ENCODE measurements around the gene NR0B2.

Gene NR0B2

DNA sequence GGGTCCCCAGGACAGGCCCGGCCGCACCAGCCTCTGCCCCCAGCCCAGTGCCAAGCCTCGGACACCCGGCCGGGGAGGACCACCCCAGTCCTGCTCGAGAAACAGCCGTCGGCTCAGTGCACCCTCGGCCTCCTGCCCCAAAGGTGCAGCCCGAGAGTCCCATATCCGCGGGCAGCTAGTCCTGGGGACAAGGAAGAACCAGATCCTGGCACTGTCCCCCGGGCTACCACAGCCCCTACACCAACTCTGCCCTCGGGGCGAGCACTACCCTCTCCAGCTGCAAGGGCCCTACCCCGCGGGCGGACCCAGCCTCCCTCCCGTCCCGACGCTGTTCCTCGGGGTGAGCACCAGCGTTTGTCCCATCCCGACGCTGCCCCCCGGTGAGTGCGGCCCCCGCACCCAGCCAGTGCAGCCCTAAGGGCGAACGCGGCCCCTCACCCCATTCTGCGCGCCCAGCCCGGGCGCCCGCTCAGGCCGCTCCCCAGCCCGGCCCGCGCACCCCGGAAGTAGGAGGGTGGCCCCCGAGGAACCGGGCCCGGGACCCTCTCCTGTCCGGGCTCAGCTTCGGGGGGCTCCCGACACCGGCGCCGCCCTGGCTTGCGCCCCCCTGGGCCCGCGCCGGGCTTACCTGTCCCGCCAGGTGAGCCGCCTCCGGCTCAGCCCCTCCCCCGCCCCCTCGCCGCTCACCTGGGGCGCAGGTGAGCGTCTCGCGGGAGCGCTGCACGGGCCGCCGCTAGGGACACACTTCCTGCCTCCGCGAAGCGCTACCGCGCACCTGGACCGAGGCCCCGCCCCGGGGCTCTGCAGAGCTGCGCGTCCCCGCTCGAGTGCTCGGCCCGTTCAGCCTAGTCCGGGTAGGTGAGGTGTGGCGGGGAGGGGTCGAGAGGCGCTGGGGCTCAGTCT, 46.2 kb upstream of the NR0B2 start, which contains the start of gene KDF1:
KDF1 (minus strand) TSS at position 747 of the 903 bp plus-strand sequence. CDS start 8,088 bp downstream, outside the sequence.
- H4K8ac ChIP-seq (ENCODE audit: low read depth, low read length) = peak within 1 kb of the TSS; percentile 27
- peaks cover 3% of the 10 kb centered on the region in 2 donors for H3K4me1 ChIP-seq (ENCODE audit: control insufficient read depth in 2 of 2, insufficient read depth in 1 of 2, low read depth in 1 of 2, low read length in 2 of 2)
- H3K4me3 ChIP-seq (ENCODE audit: low read length in 2 of 2) = peak within 1 kb of the TSS in 1 of 2 donors; percentile 74
- H2AK5ac ChIP-seq (ENCODE audit: low read depth, low read length) = peak within 1 kb of the TSS; percentile 26
- no peak within 1 kb of the TSS for H4K91ac ChIP-seq (ENCODE audit: low read depth, low read length, poor library complexity)
- no peak within 1 kb of the TSS for H3K4ac ChIP-seq (ENCODE audit: low read length)
- H3K9ac ChIP-seq (ENCODE audit: low read depth, low read length, poor library complexity) = peak within 1 kb of the TSS; percentile 74
- peak within 1 kb of the TSS; percentile 26 for H2BK15ac ChIP-seq (ENCODE audit: low read length)
- H3K14ac ChIP-seq (ENCODE audit: low read length) = peak within 1 kb of the TSS; percentile 85
- peak within 1 kb of the TSS; percentile 64 for H3K4me2 ChIP-seq (ENCODE audit: insufficient read depth, low read length, poor library complexity, severe bottlenecking)
- peak within 1 kb of the TSS; percentile 49 for H2BK120ac ChIP-seq (ENCODE audit: low read depth, low read length)
- no peaks in the 10 kb centered on the region for H3K79me1 ChIP-seq (ENCODE audit: low read depth, low read length)
- H3K27me3 ChIP-seq (ENCODE audit: control insufficient read depth in 3 of 3, insufficient read depth in 3 of 3, low read depth in 1 of 3, low read length in 3 of 3) = peaks cover 17 to 71% (median 34%) of the 10 kb centered on the region in 3 experiments
- no CpG with 5 or more reads among the region's 86 CpGs for WGBS, 2 donors (ENCODE audit: extremely low coverage in 2 of 2, insufficient read length in 2 of 2, insufficient replicate concordance in 1 of 2)
- peaks cover 3 to 4% of the 10 kb centered on the region in 2 donors for H3K9me3 ChIP-seq (replicated peaks in 1 of 2; ENCODE audit: control insufficient read depth in 2 of 2, insufficient read depth in 1 of 2, low read depth in 1 of 2, low read length in 2 of 2)
- H2AFZ ChIP-seq (ENCODE audit: low read length) = peak within 1 kb of the TSS; percentile 73
- peak within 1 kb of the TSS; percentile 79 for H3K18ac ChIP-seq (ENCODE audit: low read length)
- H3K36me3 ChIP-seq (replicated peaks in 1 of 2; ENCODE audit: control insufficient read depth in 2 of 2, insufficient read depth in 2 of 2, low read length in 2 of 2) = no peaks in the 10 kb centered on the region
- peak within 1 kb of the TSS; percentile 48 for H2BK12ac ChIP-seq (ENCODE audit: low read length)
- no peak for DNase-seq (ENCODE audit: low spot score)
- no peak within 1 kb of the TSS for H2BK5ac ChIP-seq (ENCODE audit: low read length)
- H3K23ac ChIP-seq (ENCODE audit: low read depth, low read length, poor library complexity) = peak within 1 kb of the TSS; percentile 97
- H3K27ac ChIP-seq (replicated peaks; ENCODE audit: low read length) = no peak within 1 kb of the TSS

- no peak overlapping the region for H3K23ac ChIP-seq (ENCODE audit: low read depth, low read length, poor library complexity)
- H3K4me1 ChIP-seq (ENCODE audit: control insufficient read depth in 2 of 2, insufficient read depth in 1 of 2, low read depth in 1 of 2, low read length in 2 of 2) = peaks cover 3% of the 10 kb centered on the region in 2 donors
- DNase-seq (ENCODE audit: low spot score) = no peak
- no peak overlapping the region for H2BK15ac ChIP-seq (ENCODE audit: low read length)
- H3K79me1 ChIP-seq (ENCODE audit: low read depth, low read length) = no peaks in the 10 kb centered on the region
- H3K27me3 ChIP-seq (ENCODE audit: control insufficient read depth in 3 of 3, insufficient read depth in 3 of 3, low read depth in 1 of 3, low read length in 3 of 3) = peaks cover 17 to 71% (median 34%) of the 10 kb centered on the region in 3 experiments
- peak overlapping the region; percentile 79 for H3K18ac ChIP-seq (ENCODE audit: low read length)
- H3K27ac ChIP-seq (replicated peaks; ENCODE audit: low read length) = no peak overlapping the region
- H2BK12ac ChIP-seq (ENCODE audit: low read length) = no peak overlapping the region
- no peak overlapping the region for H2BK5ac ChIP-seq (ENCODE audit: low read length)
- peaks cover 3 to 4% of the 10 kb centered on the region in 2 donors for H3K9me3 ChIP-seq (replicated peaks in 1 of 2; ENCODE audit: control insufficient read depth in 2 of 2, insufficient read depth in 1 of 2, low read depth in 1 of 2, low read length in 2 of 2)
- no peaks in the 10 kb centered on the region for H3K36me3 ChIP-seq (replicated peaks in 1 of 2; ENCODE audit: control insufficient read depth in 2 of 2, insufficient read depth in 2 of 2, low read length in 2 of 2)
- no peak overlapping the region for H3K4me3 ChIP-seq (ENCODE audit: low read length in 2 of 2)
- no peak overlapping the region for H4K91ac ChIP-seq (ENCODE audit: low read depth, low read length, poor library complexity)
- H2BK120ac ChIP-seq (ENCODE audit: low read depth, low read length) = no peak overlapping the region
- H3K4ac ChIP-seq (ENCODE audit: low read length) = no peak overlapping the region
- no peak overlapping the region for H2AK5ac ChIP-seq (ENCODE audit: low read depth, low read length)
- H4K8ac ChIP-seq (ENCODE audit: low read depth, low read length) = no peak overlapping the region
- H3K14ac ChIP-seq (ENCODE audit: low read length) = no peak overlapping the region
- peak overlapping the region; percentile 64 for H3K4me2 ChIP-seq (ENCODE audit: insufficient read depth, low read length, poor library complexity, severe bottlenecking)
- H2AFZ ChIP-seq (ENCODE audit: low read length) = peak overlapping the region; percentile 73
- no CpG with 5 or more reads among the region's 13 CpGs for WGBS, 2 donors (ENCODE audit: extremely low coverage in 2 of 2, insufficient read length in 2 of 2, insufficient replicate concordance in 1 of 2)
- no peak overlapping the region for H3K9ac ChIP-seq (ENCODE audit: low read depth, low read length, poor library complexity)
Measured at GRCh38 chr1:26959270-26959669, 45.5 kb upstream of the NR0B2 start.

GRCh38 chr1:26957306-26957705, 43.5 kb upstream of the NR0B2 start:
- Histone ChIP-seq H2AFZ (ENCODE audit: low read length) (no peak overlapping the region), H3K27me3 (ENCODE audit: control insufficient read depth in 3 of 3, insufficient read depth in 3 of 3, low read depth in 1 of 3, low read length in 3 of 3) (peaks cover 17 to 60% (median 34%) of the 10 kb centered on the region in 3 experiments), H3K79me1 (ENCODE audit: low read depth, low read length) (no peaks in the 10 kb centered on the region), H3K4me1 (ENCODE audit: control insufficient read depth in 2 of 2, insufficient read depth in 1 of 2, low read depth in 1 of 2, low read length in 2 of 2) (peaks cover 3% of the 10 kb centered on the region in 2 donors), H2BK12ac (ENCODE audit: low read length) (no peak overlapping the region), H3K18ac (ENCODE audit: low read length) (no peak overlapping the region), H2AK5ac (ENCODE audit: low read depth, low read length) (no peak overlapping the region), H2BK120ac (ENCODE audit: low read depth, low read length) (no peak overlapping the region), H4K91ac (ENCODE audit: low read depth, low read length, poor library complexity) (no peak overlapping the region), H3K23ac (ENCODE audit: low read depth, low read length, poor library complexity) (no peak overlapping the region), H3K9ac (ENCODE audit: low read depth, low read length, poor library complexity) (no peak overlapping the region), H3K14ac (ENCODE audit: low read length) (no peak overlapping the region), H2BK15ac (ENCODE audit: low read length) (no peak overlapping the region), H4K8ac (ENCODE audit: low read depth, low read length) (no peak overlapping the region), H3K4ac (ENCODE audit: low read length) (no peak overlapping the region), H3K4me3 (ENCODE audit: low read length in 2 of 2) (no peak overlapping the region), H2BK5ac (ENCODE audit: low read length) (no peak overlapping the region), H3K36me3 (replicated peaks in 1 of 2; ENCODE audit: control insufficient read depth in 2 of 2, insufficient read depth in 2 of 2, low read length in 2 of 2) (no peaks in the 10 kb centered on the region), H3K9me3 (replicated peaks in 1 of 2; ENCODE audit: control insufficient read depth in 2 of 2, insufficient read depth in 1 of 2, low read depth in 1 of 2, low read length in 2 of 2) (peaks cover 3 to 4% of the 10 kb centered on the region in 2 donors), H3K27ac (replicated peaks; ENCODE audit: low read length) (no peak overlapping the region), H3K4me2 (ENCODE audit: insufficient read depth, low read length, poor library complexity, severe bottlenecking) (no peak overlapping the region)
- no peak for DNase-seq (ENCODE audit: low spot score)
- no CpG with 5 or more reads among the region's 3 CpGs for WGBS, 2 donors (ENCODE audit: extremely low coverage in 2 of 2, insufficient read length in 2 of 2, insufficient replicate concordance in 1 of 2)

GRCh38 chr1:26956321-26956720, 42.5 kb upstream of the NR0B2 start:
- Histone ChIP-seq H3K9me3 (replicated peaks in 1 of 2; ENCODE audit: control insufficient read depth in 2 of 2, insufficient read depth in 1 of 2, low read depth in 1 of 2, low read length in 2 of 2) (peaks cover 3 to 4% of the 10 kb centered on the region in 2 donors), H3K4ac (ENCODE audit: low read length) (no peak overlapping the region), H3K27me3 (ENCODE audit: control insufficient read depth in 3 of 3, insufficient read depth in 3 of 3, low read depth in 1 of 3, low read length in 3 of 3) (peaks cover 17 to 50% (median 28%) of the 10 kb centered on the region in 3 experiments), H3K79me1 (ENCODE audit: low read depth, low read length) (no peaks in the 10 kb centered on the region), H2BK12ac (ENCODE audit: low read length) (no peak overlapping the region), H2AK5ac (ENCODE audit: low read depth, low read length) (no peak overlapping the region), H2BK120ac (ENCODE audit: low read depth, low read length) (no peak overlapping the region), H4K91ac (ENCODE audit: low read depth, low read length, poor library complexity) (no peak overlapping the region), H3K27ac (replicated peaks; ENCODE audit: low read length) (no peak overlapping the region), H3K18ac (ENCODE audit: low read length) (no peak overlapping the region), H2AFZ (ENCODE audit: low read length) (no peak overlapping the region), H3K4me2 (ENCODE audit: insufficient read depth, low read length, poor library complexity, severe bottlenecking) (no peak overlapping the region), H2BK5ac (ENCODE audit: low read length) (no peak overlapping the region), H4K8ac (ENCODE audit: low read depth, low read length) (no peak overlapping the region), H2BK15ac (ENCODE audit: low read length) (no peak overlapping the region), H3K4me3 (ENCODE audit: low read length in 2 of 2) (no peak overlapping the region), H3K4me1 (ENCODE audit: control insufficient read depth in 2 of 2, insufficient read depth in 1 of 2, low read depth in 1 of 2, low read length in 2 of 2) (peaks cover 3% of the 10 kb centered on the region in 2 donors), H3K36me3 (replicated peaks in 1 of 2; ENCODE audit: control insufficient read depth in 2 of 2, insufficient read depth in 2 of 2, low read length in 2 of 2) (no peaks in the 10 kb centered on the region), H3K23ac (ENCODE audit: low read depth, low read length, poor library complexity) (no peak overlapping the region), H3K9ac (ENCODE audit: low read depth, low read length, poor library complexity) (no peak overlapping the region), H3K14ac (ENCODE audit: low read length) (no peak overlapping the region)
- no peak for DNase-seq (ENCODE audit: low spot score)
- WGBS, 2 donors (ENCODE audit: extremely low coverage in 2 of 2, insufficient read length in 2 of 2, insufficient replicate concordance in 1 of 2) = no CpG with 5 or more reads among the region's 3 CpGs

All from neuronal stem cell (in vitro differentiated cells).